HCT116 (cell line): ENCODE measurements around the gene TCERG1L. TPM values are rescaled to one million over a fixed set of nuclear protein-coding genes. Genes with fewer than 3 reads are reported as not detected.

Experiments used
- ATAC-seq: fragments of 200-7000 bp; cut with Tn5 transposase; 2 replicates; pipeline ENCODE4 v1.9.1; 2020; ENCODE audit warnings: mild to moderate bottlenecking, moderate library complexity
- BruUV-seq: library from RNA; stranded (reverse); fragments of 400-500 nt; replicated peaks from 2 replicates; lab custom pipeline; 2021; lab: Mats Ljungman, UMichigan
- CTCF ChIA-PET: fragments of 300-600 bp; sonication (Branson Sonifier 250); formaldehyde crosslinking; loops from one replicate; lab custom pipeline; 2021; ENCODE audit warnings: antibody characterized with exemption; lab: Charles Lee
- POLR2A ChIA-PET: fragments of 300-600, 350-600 bp; sonication (Branson Sonifier 250); formaldehyde crosslinking; loops from one replicate; lab custom pipeline; 2021; ENCODE audit warnings: antibody characterized with exemption; lab: Charles Lee
- RAD21 ChIA-PET, 2 experiments: fragments of 300-600 bp; sonication (Branson Sonifier 250); formaldehyde crosslinking; loops; one replicate each; lab custom pipeline; 2023; ENCODE audit warnings: low total read pairs in 2 of 2; ENCODE audit not compliant: uncharacterized antibody in 2 of 2, unreplicated experiment in 2 of 2, low non-redundant PET in 1 of 2; lab: Charles Lee
- DNase-seq: peaks from one replicate; pipeline ENCODE4 v3.0.0-alpha.2; 2010; ENCODE audit warnings: low read depth, low spot score
- H2AFZ ChIP-seq: fragments of 200-600 bp; shearing (Covaris generic), sonication (generic); 2 replicates; pipeline ENCODE4 v1.6.1; 2017; ENCODE audit warnings: low read depth, mixed run types, mixed read lengths, antibody characterized with exemption, low read length; ENCODE audit not compliant: poor library complexity, severe bottlenecking
- H3K27ac ChIP-seq: 2 replicates; pipeline ENCODE4 v1.5.1; 2012; ENCODE audit warnings: low read depth, low read length
- H3K27me3 ChIP-seq: fragments of 200-600 bp; sonication (generic); 2 replicates; pipeline ENCODE4 v1.6.1; 2016; ENCODE audit warnings: mixed run types, low read length, mixed read lengths; ENCODE audit not compliant: insufficient read depth
- H3K36me3 ChIP-seq, 2 experiments: fragments of 200-500 bp in 1 of 2; fragments of 200-600 bp in 1 of 2; sonication (Bioruptor generic) in 1 of 2; sonication (generic) in 1 of 2; 2 replicates each; pipeline versions ENCODE4 v1.5.1 to v1.6.1; 2014 to 2016; ENCODE audit warnings: low read length in 2 of 2, inconsistent platforms in 1 of 2, mixed read lengths in 1 of 2, mixed run types in 1 of 2; ENCODE audit not compliant: insufficient read depth in 2 of 2, control insufficient read depth in 1 of 2
- H3K4me1 ChIP-seq, 2 experiments: fragments of 200-600 bp in 1 of 2; sonication (generic) in 1 of 2; 2 replicates each; pipeline versions ENCODE4 v1.5.1 to v1.6.1; 2012 to 2017; ENCODE audit warnings: low read length in 2 of 2, inconsistent platforms in 1 of 2, mild to moderate bottlenecking in 1 of 2, mixed read lengths in 1 of 2, mixed run types in 1 of 2, moderate library complexity in 1 of 2; ENCODE audit not compliant: insufficient read depth in 2 of 2, control insufficient read depth in 1 of 2
- H3K4me2 ChIP-seq: fragments of 200-600 bp; sonication (generic); 2 replicates; pipeline ENCODE4 v1.6.1; 2017; ENCODE audit warnings: mixed run types, low read length, mixed read lengths
- H3K4me3 ChIP-seq, 2 experiments: fragments of 200-600 bp in 1 of 2; sonication (generic) in 1 of 2; replicated peaks in 1 of 2; 2 replicates each; pipeline ENCODE4 v1.5.1; 2011 to 2016; ENCODE audit warnings: low read length in 2 of 2, control low read depth in 1 of 2, low read depth in 1 of 2, mild to moderate bottlenecking in 1 of 2, mixed read lengths in 1 of 2, mixed run types in 1 of 2
- H3K79me2 ChIP-seq: fragments of 200-600 bp; sonication (generic); 2 replicates; pipeline ENCODE4 v1.6.1; 2017; ENCODE audit warnings: mild to moderate bottlenecking, mixed run types, low read length, moderate library complexity, mixed read lengths; ENCODE audit not compliant: insufficient read depth
- H3K9ac ChIP-seq: fragments of 200-600 bp; sonication (generic); 2 replicates; pipeline ENCODE4 v1.6.1; 2016; ENCODE audit warnings: low read length, mixed read lengths
- H3K9me2 ChIP-seq: fragments of 200-600 bp; sonication (generic), shearing (Covaris generic); 2 replicates; pipeline ENCODE4 v1.6.1; 2017; ENCODE audit warnings: mixed run types, mild to moderate bottlenecking, moderate library complexity; ENCODE audit not compliant: insufficient read depth
- H3K9me3 ChIP-seq, 2 experiments: fragments of 200-500 bp in 1 of 2; fragments of 200-600 bp in 1 of 2; sonication (Bioruptor generic) in 1 of 2; sonication (generic) in 1 of 2; 2 replicates each; pipeline ENCODE4 v1.6.1; 2014 to 2017; ENCODE audit warnings: low read length in 2 of 2, mixed read lengths in 2 of 2, inconsistent platforms in 1 of 2, low read depth in 1 of 2, mild to moderate bottlenecking in 1 of 2, mixed run types in 1 of 2, moderate library complexity in 1 of 2; ENCODE audit not compliant: control insufficient read depth in 1 of 2, insufficient read depth in 1 of 2
- H4K20me1 ChIP-seq: fragments of 200-600 bp; sonication (generic), shearing (Covaris generic); 2 replicates; pipeline ENCODE4 v1.6.1; 2017; ENCODE audit warnings: mixed run types, mild to moderate bottlenecking, moderate library complexity; ENCODE audit not compliant: insufficient read depth
- CBX3 ChIP-seq: IDR thresholded peaks from 2 replicates; pipeline ENCODE4 v1.6.1; 2012; ENCODE audit warnings: low read depth
- CEBPB ChIP-seq: IDR thresholded peaks from 2 replicates; pipeline ENCODE4 v1.6.1; 2012; ENCODE audit warnings: low read depth
- EGR1 ChIP-seq: IDR thresholded peaks from 2 replicates; pipeline ENCODE4 v1.6.1; 2012; ENCODE audit warnings: low read depth
- ELF1 ChIP-seq: IDR thresholded peaks from 2 replicates; pipeline ENCODE4 v1.6.1; 2012; ENCODE audit warnings: low read depth, borderline replicate concordance
- EZH2 ChIP-seq: fragments of 200-600 bp; sonication (generic); IDR thresholded peaks from 2 replicates; pipeline ENCODE4 v1.6.1; 2017; ENCODE audit warnings: antibody characterized with exemption, mixed run types
- EZH2phosphoT487 ChIP-seq: fragments of 200-600 bp; IDR thresholded peaks from 2 replicates; pipeline ENCODE4 v1.6.1; 2018; ENCODE audit warnings: antibody characterized with exemption, borderline replicate concordance
- JUND ChIP-seq: IDR thresholded peaks from 2 replicates; pipeline ENCODE4 v1.6.1; 2012
- POLR2A ChIP-seq: IDR thresholded peaks from 2 replicates; pipeline ENCODE4 v1.7.0; 2011; ENCODE audit warnings: borderline replicate concordance; ENCODE audit not compliant: insufficient read depth, insufficient read length; ENCODE audit errors: extremely low read depth
- POLR2AphosphoS5 ChIP-seq: IDR thresholded peaks from 2 replicates; pipeline ENCODE4 v1.6.1; 2011; ENCODE audit warnings: mild to moderate bottlenecking, low read depth, low read length, moderate library complexity
- RAD21 ChIP-seq: IDR thresholded peaks from 2 replicates; pipeline ENCODE4 v1.6.1; 2012; ENCODE audit warnings: low read depth, mild to moderate bottlenecking
- SIN3A ChIP-seq: IDR thresholded peaks from 2 replicates; pipeline ENCODE4 v1.6.1; 2012; ENCODE audit warnings: low read depth
- SP1 ChIP-seq: IDR thresholded peaks from 2 replicates; pipeline ENCODE4 v1.6.1; 2012; ENCODE audit warnings: low read depth
- SRF ChIP-seq: IDR thresholded peaks from 2 replicates; pipeline ENCODE4 v1.6.1; 2012; ENCODE audit warnings: low read depth
- YY1 ChIP-seq: IDR thresholded peaks from 2 replicates; pipeline ENCODE4 v1.6.1; 2011; ENCODE audit warnings: low read length, low read depth, moderate library complexity, mild to moderate bottlenecking; ENCODE audit not compliant: insufficient replicate concordance; ENCODE audit errors: extremely low read depth
- ZFX ChIP-seq: fragments of 450-650 bp; IDR thresholded peaks from 2 replicates; pipeline ENCODE4 v1.6.1; 2017
- intact Hi-C: fragments of 100-400 bp; cut with micrococcal nuclease; formaldehyde crosslinking; loops from 2 replicates; pipeline ENCODE4 v1.10.0; 2022
- total RNA-seq: library from RNA; stranded (reverse); gene quantifications from one replicate; pipeline ENCODE4 v1.2.1, GENCODE V29; 2021; ENCODE audit not compliant: unreplicated experiment
- TF ChIP-seq, protein P1 (sequence below): IDR thresholded peaks from 2 replicates; pipeline ENCODE4 v1.6.1; 2012; ENCODE audit warnings: low read depth
- TF ChIP-seq, protein P2 (sequence below): IDR thresholded peaks from 2 replicates; pipeline ENCODE4 v1.6.1; 2011; ENCODE audit warnings: mild to moderate bottlenecking, low read length, moderate library complexity; ENCODE audit not compliant: insufficient replicate concordance; ENCODE audit errors: extremely low read depth
- TF ChIP-seq, protein P3 (sequence below): IDR thresholded peaks from 2 replicates; pipeline ENCODE4 v1.6.1; 2012
- TF ChIP-seq, protein P4 (sequence below): IDR thresholded peaks from 2 replicates; pipeline ENCODE4 v1.6.1; 2012

The TCERG1L gene
- total RNA-seq, 1 experiment from 2014 or later = not detected

DNA sequence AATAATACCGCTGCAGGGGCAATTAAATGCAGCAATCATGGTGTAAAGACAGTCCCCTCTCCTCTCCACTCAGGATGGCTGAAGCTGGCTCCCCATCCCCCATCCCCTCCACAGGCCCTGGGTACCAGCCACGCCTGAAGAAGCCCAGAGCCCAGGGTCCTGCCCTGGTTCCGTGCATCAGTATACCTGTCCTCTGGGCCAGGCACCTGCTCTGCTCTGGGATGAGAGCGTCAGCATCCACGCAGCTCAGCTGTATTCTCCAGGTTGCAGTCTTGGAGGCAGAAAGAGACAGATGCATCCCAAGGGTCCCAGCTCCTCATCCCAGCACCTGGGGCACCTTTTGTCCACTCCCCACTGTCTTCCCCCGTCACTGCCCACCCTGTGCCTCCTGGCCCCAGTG is 233.8 kb downstream of the TCERG1L start:
- H3K4me1 ChIP-seq = no peaks in the 10 kb centered on the region
- H3K36me3 ChIP-seq = no peaks in the 10 kb centered on the region
- H3K27me3 ChIP-seq = no peaks in the 10 kb centered on the region
- CTCF ChIA-PET = no interaction called here
- H3K79me2 ChIP-seq = no peaks in the 10 kb centered on the region
- TF ChIP-seq SP1 (no peak), POLR2AphosphoS5 (no peak), SRF (no peak), ZFX (no peak), YY1 (no peak), POLR2A (no peak), EZH2 (no peak), CBX3 (no peak), ELF1 (no peak), JUND (no peak), RAD21 (no peak), SIN3A (no peak), CEBPB (no peak), EGR1 (no peak), EZH2phosphoT487 (no peak)
- TF ChIP-seq, protein P1, sequence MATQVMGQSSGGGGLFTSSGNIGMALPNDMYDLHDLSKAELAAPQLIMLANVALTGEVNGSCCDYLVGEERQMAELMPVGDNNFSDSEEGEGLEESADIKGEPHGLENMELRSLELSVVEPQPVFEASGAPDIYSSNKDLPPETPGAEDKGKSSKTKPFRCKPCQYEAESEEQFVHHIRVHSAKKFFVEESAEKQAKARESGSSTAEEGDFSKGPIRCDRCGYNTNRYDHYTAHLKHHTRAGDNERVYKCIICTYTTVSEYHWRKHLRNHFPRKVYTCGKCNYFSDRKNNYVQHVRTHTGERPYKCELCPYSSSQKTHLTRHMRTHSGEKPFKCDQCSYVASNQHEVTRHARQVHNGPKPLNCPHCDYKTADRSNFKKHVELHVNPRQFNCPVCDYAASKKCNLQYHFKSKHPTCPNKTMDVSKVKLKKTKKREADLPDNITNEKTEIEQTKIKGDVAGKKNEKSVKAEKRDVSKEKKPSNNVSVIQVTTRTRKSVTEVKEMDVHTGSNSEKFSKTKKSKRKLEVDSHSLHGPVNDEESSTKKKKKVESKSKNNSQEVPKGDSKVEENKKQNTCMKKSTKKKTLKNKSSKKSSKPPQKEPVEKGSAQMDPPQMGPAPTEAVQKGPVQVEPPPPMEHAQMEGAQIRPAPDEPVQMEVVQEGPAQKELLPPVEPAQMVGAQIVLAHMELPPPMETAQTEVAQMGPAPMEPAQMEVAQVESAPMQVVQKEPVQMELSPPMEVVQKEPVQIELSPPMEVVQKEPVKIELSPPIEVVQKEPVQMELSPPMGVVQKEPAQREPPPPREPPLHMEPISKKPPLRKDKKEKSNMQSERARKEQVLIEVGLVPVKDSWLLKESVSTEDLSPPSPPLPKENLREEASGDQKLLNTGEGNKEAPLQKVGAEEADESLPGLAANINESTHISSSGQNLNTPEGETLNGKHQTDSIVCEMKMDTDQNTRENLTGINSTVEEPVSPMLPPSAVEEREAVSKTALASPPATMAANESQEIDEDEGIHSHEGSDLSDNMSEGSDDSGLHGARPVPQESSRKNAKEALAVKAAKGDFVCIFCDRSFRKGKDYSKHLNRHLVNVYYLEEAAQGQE = no peak
- TF ChIP-seq, protein P2, sequence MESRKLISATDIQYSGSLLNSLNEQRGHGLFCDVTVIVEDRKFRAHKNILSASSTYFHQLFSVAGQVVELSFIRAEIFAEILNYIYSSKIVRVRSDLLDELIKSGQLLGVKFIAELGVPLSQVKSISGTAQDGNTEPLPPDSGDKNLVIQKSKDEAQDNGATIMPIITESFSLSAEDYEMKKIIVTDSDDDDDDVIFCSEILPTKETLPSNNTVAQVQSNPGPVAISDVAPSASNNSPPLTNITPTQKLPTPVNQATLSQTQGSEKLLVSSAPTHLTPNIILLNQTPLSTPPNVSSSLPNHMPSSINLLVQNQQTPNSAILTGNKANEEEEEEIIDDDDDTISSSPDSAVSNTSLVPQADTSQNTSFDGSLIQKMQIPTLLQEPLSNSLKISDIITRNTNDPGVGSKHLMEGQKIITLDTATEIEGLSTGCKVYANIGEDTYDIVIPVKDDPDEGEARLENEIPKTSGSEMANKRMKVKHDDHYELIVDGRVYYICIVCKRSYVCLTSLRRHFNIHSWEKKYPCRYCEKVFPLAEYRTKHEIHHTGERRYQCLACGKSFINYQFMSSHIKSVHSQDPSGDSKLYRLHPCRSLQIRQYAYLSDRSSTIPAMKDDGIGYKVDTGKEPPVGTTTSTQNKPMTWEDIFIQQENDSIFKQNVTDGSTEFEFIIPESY = no peak
- TF ChIP-seq, protein P3, sequence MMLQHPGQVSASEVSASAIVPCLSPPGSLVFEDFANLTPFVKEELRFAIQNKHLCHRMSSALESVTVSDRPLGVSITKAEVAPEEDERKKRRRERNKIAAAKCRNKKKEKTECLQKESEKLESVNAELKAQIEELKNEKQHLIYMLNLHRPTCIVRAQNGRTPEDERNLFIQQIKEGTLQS = no peak
- TF ChIP-seq, protein P4, sequence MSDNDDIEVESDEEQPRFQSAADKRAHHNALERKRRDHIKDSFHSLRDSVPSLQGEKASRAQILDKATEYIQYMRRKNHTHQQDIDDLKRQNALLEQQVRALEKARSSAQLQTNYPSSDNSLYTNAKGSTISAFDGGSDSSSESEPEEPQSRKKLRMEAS = no peak
- TF ChIP-seq, all 23 proteins: peak for 0
- ATAC-seq = no peak
- no peaks in the 10 kb centered on the region for H4K20me1 ChIP-seq
- no peak overlapping the region for H3K27ac ChIP-seq
- H3K9me2 ChIP-seq = no peaks in the 10 kb centered on the region
- H3K4me2 ChIP-seq = no peak overlapping the region
- POLR2A ChIA-PET = no interaction called here
- no peak overlapping the region for H3K4me3 ChIP-seq
- DNase-seq = no peak
- intact Hi-C loops = no loop called here
- no peak overlapping the region for H2AFZ ChIP-seq
- BruUV-seq = no TSS peak
- RAD21 ChIA-PET = no interaction called here
- no peak overlapping the region for H3K9ac ChIP-seq
- no peaks in the 10 kb centered on the region for H3K9me3 ChIP-seq
